ENCODE measurements around the gene PROX2. TPM values are rescaled to one million over a fixed set of nuclear protein-coding genes. Genes with fewer than 3 reads are reported as not detected.

PROX2 gene
- total RNA-seq, 1 donor from 2014 or later, result not detected

GRCh38 chr14:74858022-74858421, 17.9 kb downstream of the PROX2 start:
- H3K27me3 Mint-ChIP-seq, result no peaks in the 10 kb centered on the region
- H3K27ac Mint-ChIP-seq, result no peak overlapping the region
- H3K9me3 Mint-ChIP-seq, result no peaks in the 10 kb centered on the region
- no peaks in the 10 kb centered on the region for H3K36me3 Mint-ChIP-seq
- TF ChIP-seq CTCF (conservative IDR thresholded peaks at IDR 0.05), result no peak
- peaks cover 14% of the 10 kb centered on the region for H3K4me1 Mint-ChIP-seq (ENCODE audit: unreplicated experiment)
- no peak for DNase-seq (ENCODE audit: extremely low spot score, unreplicated experiment)
- H3K4me3 Mint-ChIP-seq, result no peak overlapping the region

- no peaks in the 10 kb centered on the region for H3K27me3 Mint-ChIP-seq
- no peaks in the 10 kb centered on the region for H3K36me3 Mint-ChIP-seq
- DNase-seq (ENCODE audit: extremely low spot score, unreplicated experiment), result no peak
- no peak overlapping the region for H3K4me3 Mint-ChIP-seq
- peaks cover 18% of the 10 kb centered on the region for H3K4me1 Mint-ChIP-seq (ENCODE audit: unreplicated experiment)
- H3K27ac Mint-ChIP-seq, result no peak overlapping the region
- TF ChIP-seq CTCF (conservative IDR thresholded peaks at IDR 0.05), result no peak
- H3K9me3 Mint-ChIP-seq, result no peaks in the 10 kb centered on the region
These were observed 19.6 kb downstream of the PROX2 start for GRCh38 chr14:74856366-74856765.

- Mint-ChIP-seq H3K4me1 (ENCODE audit: unreplicated experiment) (peaks cover 18% of the 10 kb centered on the region), H3K9me3 (no peaks in the 10 kb centered on the region), H3K27ac (no peak overlapping the region), H3K27me3 (no peaks in the 10 kb centered on the region), H3K36me3 (no peaks in the 10 kb centered on the region), H3K4me3 (no peak overlapping the region)
- TF ChIP-seq CTCF (conservative IDR thresholded peaks at IDR 0.05), result no peak
- DNase-seq (ENCODE audit: extremely low spot score, unreplicated experiment), result no peak
These were observed 20.0 kb downstream of the PROX2 start for GRCh38 chr14:74855945-74856344.

- no peaks in the 10 kb centered on the region for H3K9me3 Mint-ChIP-seq
- no peaks in the 10 kb centered on the region for H3K36me3 Mint-ChIP-seq
- H3K4me1 Mint-ChIP-seq (ENCODE audit: unreplicated experiment), result peaks cover 18% of the 10 kb centered on the region
- TF ChIP-seq CTCF (conservative IDR thresholded peaks at IDR 0.05), result no peak
- no peaks in the 10 kb centered on the region for H3K27me3 Mint-ChIP-seq
- no peak overlapping the region for H3K4me3 Mint-ChIP-seq
- no peak overlapping the region for H3K27ac Mint-ChIP-seq
- DNase-seq (ENCODE audit: extremely low spot score, unreplicated experiment), result no peak
These were observed 20.9 kb downstream of the PROX2 start for GRCh38 chr14:74855021-74855420.

- no peaks in the 10 kb centered on the region for H3K36me3 Mint-ChIP-seq
- peaks cover 18% of the 10 kb centered on the region for H3K4me1 Mint-ChIP-seq (ENCODE audit: unreplicated experiment)
- no peaks in the 10 kb centered on the region for H3K9me3 Mint-ChIP-seq
- no peak for TF ChIP-seq CTCF (conservative IDR thresholded peaks at IDR 0.05)
- H3K27me3 Mint-ChIP-seq, result no peaks in the 10 kb centered on the region
- peak overlapping the region; percentile 21 for H3K27ac Mint-ChIP-seq
- no peak for DNase-seq (ENCODE audit: extremely low spot score, unreplicated experiment)
- no peak overlapping the region for H3K4me3 Mint-ChIP-seq
These were observed 22.4 kb downstream of the PROX2 start for GRCh38 chr14:74853581-74853980.

- no peak for TF ChIP-seq CTCF (conservative IDR thresholded peaks at IDR 0.05)
- peaks cover 18% of the 10 kb centered on the region for H3K4me1 Mint-ChIP-seq (ENCODE audit: unreplicated experiment)
- no peak for DNase-seq (ENCODE audit: extremely low spot score, unreplicated experiment)
- H3K9me3 Mint-ChIP-seq, result no peaks in the 10 kb centered on the region
- H3K36me3 Mint-ChIP-seq, result no peaks in the 10 kb centered on the region
- H3K4me3 Mint-ChIP-seq, result no peak overlapping the region
- H3K27ac Mint-ChIP-seq, result peak overlapping the region; percentile 12
- H3K27me3 Mint-ChIP-seq, result no peaks in the 10 kb centered on the region
These were observed 22.9 kb downstream of the PROX2 start for GRCh38 chr14:74852922-74853530.

All from type B pancreatic cell (in vitro differentiated cells).